ENCODE measurements around the gene DDX11.
"Not testable (repeated sequence)": the region's sequence is repeated elsewhere in the genome, so short reads cannot be mapped to it uniquely, and the experiment has no call there.

The DDX11 gene

GRCh38 chr12:31119192-31119802 is 45.6 kb downstream of the DDX11 start:
- DNase-seq (ENCODE audit: insufficient read length, low spot score) (no peak), FAIRE-seq (no peak)

GRCh38 chr12:31119803-31120211 is 46.1 kb downstream of the DDX11 start:
- DNase-seq (ENCODE audit: insufficient read length, low spot score), result no peak
- FAIRE-seq, result no peak

DNA sequence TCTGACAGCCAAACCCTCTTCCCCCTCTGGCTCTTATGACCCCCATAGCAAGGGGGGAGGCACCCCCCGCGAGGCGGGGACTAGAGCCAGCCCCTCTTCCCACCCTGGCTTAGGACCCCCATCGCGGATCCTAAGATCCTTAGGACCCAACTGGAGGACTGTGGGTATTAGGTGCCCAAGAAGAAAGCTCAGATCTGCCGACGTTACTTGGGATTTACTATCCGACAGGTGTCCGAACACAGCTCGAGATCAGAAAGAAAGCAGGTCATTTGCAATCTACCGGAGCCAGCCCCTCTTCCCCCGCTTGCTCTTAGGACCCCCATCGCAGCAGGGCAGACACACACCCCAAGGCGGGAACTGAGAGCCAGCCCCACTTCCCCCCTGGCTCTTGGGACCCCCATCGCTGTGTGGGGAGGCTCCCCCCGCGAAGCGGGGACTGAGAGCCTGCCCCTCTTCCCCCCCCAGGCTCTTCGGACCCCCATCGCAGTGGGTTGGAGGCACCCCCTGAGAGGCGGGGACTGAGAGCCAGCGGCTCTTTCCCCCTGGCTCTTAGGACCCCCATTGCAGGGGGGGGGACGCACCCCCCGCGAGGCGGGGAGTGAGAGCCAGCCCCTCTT is 46.8 kb downstream of the DDX11 start:
- FAIRE-seq, result no peak
- DNase-seq (ENCODE audit: insufficient read length, low spot score), result no peak

DNA sequence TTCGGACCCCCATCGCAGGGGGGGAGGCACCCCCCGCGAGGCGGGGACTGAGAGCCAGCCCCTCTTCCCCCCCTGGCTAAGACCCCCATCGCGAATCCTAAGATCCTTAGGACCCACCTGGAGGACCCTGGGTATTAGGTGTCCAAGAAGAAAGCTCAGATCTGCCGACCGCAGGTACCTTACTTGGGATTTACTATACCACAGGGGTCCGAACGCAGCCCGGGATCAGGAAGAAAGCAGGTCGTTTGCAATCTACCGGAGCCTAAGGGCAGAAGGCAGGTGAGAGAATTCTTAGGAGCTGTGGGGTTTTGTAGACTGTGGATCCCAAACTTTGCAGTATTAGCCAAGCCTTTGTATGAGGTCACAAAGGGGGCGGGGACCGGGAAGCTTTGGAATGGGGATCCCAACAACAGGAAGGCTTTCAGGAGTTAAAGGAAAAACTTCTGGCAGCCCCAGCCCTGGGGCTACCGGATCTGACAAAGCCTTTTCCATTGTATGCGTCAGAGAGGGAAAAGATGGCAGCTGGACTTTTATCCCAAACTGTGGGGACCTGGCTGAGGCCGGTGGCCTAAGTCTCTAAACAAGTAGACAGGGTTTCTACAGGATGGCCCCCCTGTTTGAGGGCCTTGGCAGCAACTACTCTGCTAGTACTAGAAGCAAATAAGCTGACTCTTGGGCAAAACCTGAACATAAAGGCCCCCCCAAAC is 47.5 kb downstream of the DDX11 start:
- DNase-seq (ENCODE audit: insufficient read length, low spot score); FAIRE-seq: not testable (repeated sequence)

DNA sequence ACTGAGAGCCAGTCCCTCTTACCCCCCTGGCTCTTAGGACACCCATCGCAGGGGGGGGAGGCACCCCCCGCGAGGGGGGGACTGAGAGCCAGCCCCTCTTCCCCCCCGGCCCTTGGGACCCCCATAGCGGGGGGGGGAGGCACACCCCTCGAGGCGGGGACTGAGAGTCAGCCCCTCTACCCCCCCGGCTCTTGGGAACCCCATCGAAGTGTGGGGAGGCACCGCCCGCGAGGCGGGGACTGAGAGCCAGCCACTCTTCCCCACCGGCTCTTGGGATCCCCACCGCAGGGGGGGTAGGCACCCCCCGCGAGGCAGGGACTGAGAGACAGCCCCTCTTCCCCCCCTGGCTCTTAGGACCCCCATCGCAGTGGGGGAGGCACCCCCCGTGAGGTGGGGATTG is 48.8 kb downstream of the DDX11 start:
- no peak for FAIRE-seq
- DNase-seq (ENCODE audit: insufficient read length, low spot score), result no peak

GRCh38 chr12:31124158-31124557 is 50.5 kb downstream of the DDX11 start:
- not testable (repeated sequence) for FAIRE-seq; DNase-seq (ENCODE audit: insufficient read length, low spot score)

DNA sequence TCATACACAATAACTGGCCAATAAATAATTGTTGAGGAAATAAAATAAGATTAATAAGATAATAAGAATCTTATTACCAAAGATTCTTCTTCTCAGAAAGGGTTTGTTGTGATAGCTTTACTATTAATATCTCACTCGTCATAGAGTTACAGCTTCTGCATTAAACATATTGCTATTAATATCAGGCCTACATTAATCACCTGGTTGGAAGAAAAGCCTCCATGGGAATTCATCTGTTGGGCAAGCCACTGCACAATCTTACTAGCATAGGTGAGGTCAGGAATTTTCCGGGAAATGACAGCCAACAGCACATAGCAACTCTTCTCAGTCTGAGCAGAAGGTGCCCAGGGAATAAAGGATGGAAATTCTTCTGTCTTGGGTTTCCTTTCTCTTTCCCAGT is 51.5 kb downstream of the DDX11 start:
- not testable (repeated sequence) for FAIRE-seq; DNase-seq (ENCODE audit: insufficient read length, low spot score)

DNA sequence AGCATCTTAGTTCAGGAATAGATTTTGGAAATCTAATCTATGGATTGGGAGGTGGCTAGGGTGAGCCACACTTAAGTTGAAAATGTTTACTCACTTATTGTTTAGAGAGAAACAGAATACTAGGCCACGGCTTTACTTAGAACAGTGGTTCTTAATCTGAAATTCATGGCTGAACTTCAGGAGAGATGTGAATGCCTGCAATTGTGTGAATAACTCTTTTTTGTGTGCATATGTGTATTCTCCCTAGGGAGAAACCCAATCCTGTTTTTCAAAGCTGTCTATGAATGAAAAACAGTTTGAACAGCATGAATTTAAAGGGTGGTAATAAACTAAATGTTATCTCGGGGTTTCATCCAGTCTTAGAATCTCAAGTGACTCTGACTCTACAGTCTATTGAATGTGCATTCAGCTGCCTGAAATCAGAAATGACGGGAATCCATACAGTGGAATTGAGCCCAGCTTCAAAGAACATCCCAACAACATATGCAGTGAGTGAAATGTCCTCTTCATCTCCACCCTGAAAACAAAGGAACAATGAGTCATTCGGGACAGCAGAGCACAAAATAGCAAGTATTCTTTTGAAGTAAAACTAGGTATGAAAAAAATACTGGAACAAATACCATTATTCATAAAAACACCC is 53.7 kb downstream of the DDX11 start:
- not testable (repeated sequence) for DNase-seq (ENCODE audit: insufficient read length, low spot score)
- FAIRE-seq, result peak; percentile 59

- not testable (repeated sequence) for DNase-seq (ENCODE audit: insufficient read length, low spot score); FAIRE-seq
Observed at GRCh38 chr12:31136581-31136980, 62.9 kb downstream of the DDX11 start.

GRCh38 chr12:31144768-31145167 is 71.1 kb downstream of the DDX11 start:
- FAIRE-seq; DNase-seq (ENCODE audit: insufficient read length, low spot score): not testable (repeated sequence)

DNA sequence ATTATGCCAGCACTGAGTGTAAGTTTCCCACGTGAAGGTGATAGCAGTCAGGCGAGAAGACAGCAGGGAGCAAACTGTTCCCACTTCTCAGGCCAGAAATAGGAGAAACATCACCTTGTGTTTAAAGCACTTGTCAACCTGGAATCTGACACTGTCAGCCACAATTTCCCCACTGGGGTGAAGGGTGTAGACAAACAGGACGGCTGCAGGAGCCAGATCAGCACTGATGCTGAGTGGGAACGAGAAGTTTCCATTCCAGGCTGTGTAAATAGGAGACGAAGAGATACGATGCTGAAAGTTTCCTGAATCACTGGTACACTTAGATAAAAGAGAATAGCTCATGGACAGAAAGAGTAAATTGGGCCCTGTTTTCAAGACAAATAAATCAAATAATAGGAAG is 71.6 kb downstream of the DDX11 start:
- not testable (repeated sequence) for FAIRE-seq

DNA sequence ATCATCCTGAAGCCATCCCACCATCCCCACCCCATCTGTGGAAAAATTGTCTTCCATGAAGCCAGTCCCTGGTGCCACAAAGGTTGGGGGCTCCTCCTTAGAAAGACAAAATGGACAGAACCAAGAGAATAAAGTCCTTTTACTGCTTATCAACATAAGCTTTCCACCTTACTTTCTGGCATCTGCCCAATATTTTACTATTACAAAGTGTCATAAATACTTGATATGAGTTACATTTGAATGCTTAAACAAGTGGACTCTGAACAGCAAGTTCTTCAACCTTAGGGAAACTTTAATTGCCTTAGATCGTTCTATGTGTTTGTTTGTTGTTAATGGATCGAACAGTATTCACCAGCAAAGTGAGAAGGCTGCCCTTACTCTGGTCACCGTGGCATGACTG is 73.8 kb downstream of the DDX11 start:
- FAIRE-seq, result peak; percentile 16
- not testable (repeated sequence) for DNase-seq (ENCODE audit: insufficient read length, low spot score)

More for the DNA sequence above, 71.6 kb downstream of the DDX11 start:
- DNase-seq (ENCODE audit: insufficient read length, low spot score), result not testable (repeated sequence)

DNA sequence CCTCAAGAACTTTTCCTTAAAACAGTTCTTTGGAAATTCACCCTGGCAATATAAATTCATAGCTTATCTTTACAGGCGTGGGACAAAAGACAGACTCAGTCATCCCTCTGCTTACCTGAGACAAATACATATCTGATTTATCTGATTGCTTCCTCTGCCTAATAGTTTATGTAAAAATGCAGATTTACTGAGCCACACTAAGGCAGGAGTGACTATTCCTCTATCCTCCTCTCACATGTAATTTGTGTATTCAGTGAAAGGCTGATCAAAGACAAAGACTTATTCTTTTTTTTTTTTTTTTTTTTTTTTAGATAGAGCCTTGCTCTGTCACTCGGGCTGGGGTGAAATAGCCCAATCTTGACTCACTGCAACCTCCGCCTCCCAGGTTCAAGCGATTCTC is 77.1 kb downstream of the DDX11 start:
- not testable (repeated sequence) for DNase-seq (ENCODE audit: insufficient read length, low spot score); FAIRE-seq

All from HTR-8/SVneo (cell line).